HFFc6 (cell line): ENCODE data around the gene ZNF768. TPM values are rescaled to one million over a fixed set of nuclear protein-coding genes. Genes with fewer than 3 reads are reported as not detected.
"Not testable (repeated sequence)": the region's sequence is repeated elsewhere in the genome, so short reads cannot be mapped to it uniquely, and the experiment has no call there.

Experiments
- DNase-seq: peaks from one replicate; pipeline ENCODE4 v3.0.0-alpha.2; 2018
- H3K27ac Mint-ChIP-seq: 2 replicates; pipeline ENCODE4 v1.8.0; 2020; ENCODE audit warnings: mild to moderate bottlenecking, mixed read lengths
- H3K27me3 Mint-ChIP-seq: 2 replicates; pipeline ENCODE4 v1.8.0; 2021; ENCODE audit warnings: mild to moderate bottlenecking, moderate library complexity, mixed read lengths; ENCODE audit not compliant: insufficient read depth
- H3K36me3 Mint-ChIP-seq: 2 replicates; pipeline ENCODE4 v1.8.0; 2021; ENCODE audit warnings: low read depth, mixed read lengths
- H3K4me1 Mint-ChIP-seq: 2 replicates; pipeline ENCODE4 v1.8.0; 2020; ENCODE audit warnings: low read depth, mixed read lengths
- H3K4me3 Mint-ChIP-seq: 2 replicates; pipeline ENCODE4 v1.8.0; 2020; ENCODE audit warnings: mild to moderate bottlenecking, moderate library complexity, mixed read lengths
- H3K9me3 Mint-ChIP-seq: 2 replicates; pipeline ENCODE4 v1.8.0; 2020; ENCODE audit warnings: mild to moderate bottlenecking, mixed read lengths
- CTCF ChIP-seq: fragments of 200-600 bp; sonication (generic); IDR thresholded peaks from 2 replicates; pipeline ENCODE4 v1.5.0; 2021; ENCODE audit warnings: antibody characterized with exemption, mild to moderate bottlenecking
- total RNA-seq, 6 experiments: library from RNA; stranded (reverse); fragmentation: NEBNext Ultra II Directional; extraction: Animal tissue kit (Norgen Biotek cat#: 25700); gene quantifications; 2 replicates in 1 of 6; 3 replicates in 5 of 6; pipeline ENCODE4 v1.2.3, GENCODE V29; 2021

Gene ZNF768
- total RNA-seq, 6 experiments from 2014 or later, result 19.8 to 22.8 (median 20.8) TPM

- no peak for TF ChIP-seq CTCF
- Mint-ChIP-seq H3K4me1 (peaks cover 16% of the 10 kb centered on the region), H3K4me3 (no peak overlapping the region), H3K9me3 (no peaks in the 10 kb centered on the region), H3K27ac (no peak overlapping the region), H3K27me3 (peaks cover 4% of the 10 kb centered on the region; the same call in 1 of the 2 replicates), H3K36me3 (no peaks in the 10 kb centered on the region)
- no peak for DNase-seq
Measured at GRCh38 chr16:30539000-30539964, 12.9 kb upstream of the ZNF768 start.

DNA sequence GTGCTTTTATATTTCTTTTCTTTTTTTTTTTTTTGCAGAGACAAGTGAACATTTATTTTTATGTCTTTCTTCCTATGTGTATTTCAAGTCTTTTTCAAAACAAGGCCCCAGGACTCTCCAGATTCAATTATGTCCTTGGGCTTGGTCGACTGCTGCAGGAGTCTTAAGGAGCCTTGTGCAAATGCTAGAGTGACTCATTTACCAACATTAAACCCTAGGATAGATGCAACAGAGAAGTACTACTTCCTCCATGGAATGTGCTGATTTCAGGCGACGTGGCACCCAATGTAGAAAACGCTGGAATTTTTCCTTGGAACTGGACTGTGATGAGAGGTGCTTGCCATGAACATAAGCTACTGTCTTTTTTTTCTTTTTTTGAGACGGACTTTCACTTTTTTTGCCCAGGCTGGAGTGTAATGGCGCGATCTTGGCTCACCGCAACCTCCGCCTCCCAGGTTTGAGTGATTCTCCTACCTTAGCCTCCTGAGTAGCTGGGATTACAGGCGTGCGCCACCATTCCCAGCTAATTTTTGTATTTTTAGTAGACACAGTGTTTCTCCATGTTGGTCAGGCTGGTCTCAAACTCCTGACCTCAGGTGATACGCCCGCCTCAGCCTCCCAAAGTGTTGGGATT, 10.1 kb upstream of the ZNF768 start:
- DNase-seq, H3K27ac Mint-ChIP-seq: not testable (repeated sequence)

GRCh38 chr16:30535777-30536190, 9.4 kb upstream of the ZNF768 start:
- Mint-ChIP-seq H3K36me3 (no peaks in the 10 kb centered on the region), H3K27ac (peak overlapping the region; percentile 87), H3K27me3 (peaks cover 4% of the 10 kb centered on the region; the same call in 1 of the 2 replicates), H3K9me3 (no peaks in the 10 kb centered on the region), H3K4me3 (peak overlapping the region; percentile 90), H3K4me1 (peaks cover 16% of the 10 kb centered on the region)
- DNase-seq, result peak; percentile 64
- TF ChIP-seq CTCF, result peak; percentile 65; the same call in 1 of the 2 replicates

More for the DNA sequence above, 10.1 kb upstream of the ZNF768 start:
- H3K4me1 Mint-ChIP-seq, result peaks cover 16% of the 10 kb centered on the region
- H3K4me3 Mint-ChIP-seq, H3K9me3 Mint-ChIP-seq, H3K36me3 Mint-ChIP-seq, H3K27me3 Mint-ChIP-seq: not testable (repeated sequence)

GRCh38 chr16:30535106-30535776, 8.9 kb upstream of the ZNF768 start:
- DNase-seq, result no peak
- H3K9me3 Mint-ChIP-seq, result no peaks in the 10 kb centered on the region
- peaks cover 16% of the 10 kb centered on the region for H3K4me1 Mint-ChIP-seq
- H3K36me3 Mint-ChIP-seq, result no peaks in the 10 kb centered on the region
- peaks cover 4% of the 10 kb centered on the region; the same call in 1 of the 2 replicates for H3K27me3 Mint-ChIP-seq
- peak overlapping the region; percentile 90 for H3K4me3 Mint-ChIP-seq
- TF ChIP-seq CTCF, result no peak
- H3K27ac Mint-ChIP-seq, result peak overlapping the region; percentile 87

- Mint-ChIP-seq H3K27me3 (peaks cover 4% of the 10 kb centered on the region; the same call in 1 of the 2 replicates), H3K4me3 (peak within 1 kb of the TSS; percentile 90), H3K27ac (peak within 1 kb of the TSS; percentile 87), H3K4me1 (peaks cover 16% of the 10 kb centered on the region), H3K9me3 (no peaks in the 10 kb centered on the region), H3K36me3 (no peaks in the 10 kb centered on the region)
- DNase-seq, result peak; percentile 62
- TF ChIP-seq CTCF, result no peak
Measured at GRCh38 chr16:30534368-30535105, 8.2 kb upstream of the ZNF768 start, which contains the start of gene ZNF747. TSS of gene ZNF747 (minus strand) at chr16:30534858. CDS start at chr16:30534679, 179 bp downstream.
